Hematopoietic multipotent progenitor cell treated with erythropoietin and hydrocortisone succinate and interleukin-3 and kit ligand, for 6 days (in vitro differentiated cells): ENCODE data around the gene F10.
A peak's percentile ranks its signal among the peaks of the same experiment; 100 is the strongest.

Experiments
- DNase-seq: peaks from one replicate; pipeline ENCODE4 v3.0.0-alpha.2; 2015

Gene F10

GRCh38 chr13:113176822-113177221 lies 54.2 kb downstream of the F10 start:
- DNase-seq: no peak

DNA sequence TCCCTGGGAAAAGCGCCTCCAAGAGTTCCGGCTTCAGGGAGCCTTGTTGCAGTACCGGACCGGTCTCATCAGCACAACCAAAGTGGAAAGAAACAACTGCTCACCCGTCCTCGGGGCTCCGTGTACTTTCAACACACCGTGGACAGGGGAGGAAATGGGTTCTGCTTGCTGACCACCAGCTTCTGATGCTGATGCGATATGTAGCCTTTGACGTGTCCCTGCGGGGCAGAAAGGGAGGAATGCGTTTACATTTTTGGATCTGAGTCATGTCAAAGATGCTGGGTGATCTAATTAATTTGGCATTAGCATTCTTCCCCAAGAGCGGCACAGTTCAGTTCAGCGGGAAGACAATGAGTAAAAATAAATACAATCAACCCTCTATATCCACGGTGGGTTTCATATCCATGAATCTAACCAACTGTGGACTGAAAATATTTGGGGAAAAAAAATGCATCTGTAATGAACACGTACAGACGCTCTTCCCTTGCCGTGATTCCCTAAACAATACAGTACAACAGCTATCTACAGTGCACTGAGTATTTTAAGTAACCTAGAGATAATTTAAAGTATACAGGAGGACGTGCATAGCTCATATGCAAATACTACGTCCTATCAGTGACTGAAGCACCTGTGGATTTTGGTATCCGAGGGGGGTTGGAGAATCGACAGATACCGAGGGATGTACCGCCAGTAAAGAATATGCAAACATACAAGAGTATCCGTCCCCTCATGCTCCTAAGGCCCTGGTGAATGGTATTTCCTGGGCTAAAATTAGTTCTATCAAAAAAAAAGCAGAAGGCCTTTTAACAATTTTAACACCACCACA lies 55.7 kb downstream of the F10 start:
- no peak for DNase-seq

DNA sequence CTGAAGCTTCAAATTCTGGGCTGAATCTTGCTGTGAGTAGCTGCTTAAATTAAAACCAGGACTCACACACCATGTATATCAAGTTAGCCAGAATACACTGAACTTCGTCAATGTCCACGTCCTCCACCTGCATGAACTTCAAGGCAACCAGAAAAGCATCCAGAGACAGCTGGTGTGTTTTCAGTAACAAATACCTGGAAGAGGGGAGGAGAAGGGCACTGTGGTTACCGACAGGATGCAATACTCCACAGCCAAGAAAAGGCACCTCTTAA lies 56.2 kb downstream of the F10 start:
- no peak for DNase-seq

DNA sequence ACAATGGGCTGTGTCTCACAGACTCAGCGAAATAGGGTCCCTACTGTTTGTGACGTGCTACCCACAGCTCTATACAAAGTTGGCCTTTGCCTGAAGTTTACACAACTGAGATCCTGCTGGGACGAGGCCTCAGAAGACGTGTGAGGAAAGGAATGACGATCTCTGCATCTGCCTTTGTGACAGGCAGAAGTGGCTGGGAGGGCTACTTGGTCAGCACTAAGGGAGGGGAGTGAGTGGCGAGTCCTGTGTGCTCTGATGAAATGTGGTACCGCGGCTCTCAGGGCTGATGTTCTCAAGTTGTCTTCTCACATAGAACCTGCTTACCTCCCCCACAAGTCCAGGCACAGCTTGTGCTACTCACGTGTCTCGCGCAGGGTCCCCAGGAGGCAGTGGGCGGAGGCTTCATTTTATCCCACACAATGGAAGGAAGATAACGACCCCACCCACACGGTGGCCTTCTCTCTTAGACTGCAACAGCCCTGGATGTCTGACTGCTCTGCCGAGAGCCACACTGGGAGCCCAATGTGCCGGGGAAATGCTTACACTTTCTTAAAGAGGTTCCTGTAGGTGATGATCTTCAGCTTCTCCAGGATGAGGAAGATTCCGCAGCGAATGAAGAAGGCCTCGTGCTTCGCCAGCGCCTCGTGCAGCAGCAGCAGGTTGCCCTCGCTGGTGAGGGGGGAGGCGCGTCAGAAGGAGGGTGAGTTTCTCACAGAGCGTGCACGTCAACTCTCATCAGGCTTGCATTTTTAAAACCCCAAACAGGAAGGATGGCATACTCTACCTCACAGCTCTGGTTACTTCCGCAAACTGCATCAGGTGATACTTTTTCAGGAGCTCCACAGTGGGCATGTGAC lies 57.0 kb downstream of the F10 start:
- DNase-seq: peak; percentile 82

GRCh38 chr13:113182046-113182445 lies 59.4 kb downstream of the F10 start:
- no peak for DNase-seq

DNA sequence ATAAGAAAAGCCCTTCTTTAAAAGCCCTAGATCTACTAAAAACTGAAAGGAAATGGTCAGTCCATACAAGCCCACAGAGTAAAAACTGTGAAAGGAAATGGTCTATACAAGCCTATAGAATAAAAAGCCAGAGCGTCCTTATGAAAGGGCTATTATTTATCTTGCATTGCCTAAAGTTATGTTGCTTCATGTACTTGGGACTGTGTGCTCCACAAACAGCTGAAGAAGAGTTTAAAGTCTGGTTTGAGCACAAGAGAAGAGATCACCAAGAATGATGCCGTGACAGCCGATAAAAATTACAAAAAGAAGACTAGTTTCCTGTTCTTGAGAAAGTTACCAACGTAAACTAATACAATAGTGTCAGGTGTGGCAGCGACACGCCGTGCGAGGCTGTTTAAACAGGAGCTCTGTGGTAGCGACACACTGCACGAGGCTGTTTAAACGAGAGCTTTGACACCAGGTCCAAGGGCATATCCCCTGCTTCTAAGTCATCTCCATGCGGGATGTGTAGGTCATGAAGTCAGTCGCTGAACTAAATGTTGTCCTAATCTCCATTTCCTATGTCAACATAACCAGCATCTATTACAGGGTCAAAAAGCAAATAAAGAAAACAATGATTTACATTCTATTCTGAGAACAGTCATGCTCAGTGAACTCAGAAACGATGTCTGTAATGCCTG lies 61.0 kb downstream of the F10 start:
- DNase-seq: no peak

GRCh38 chr13:113184568-113185440 lies 62.2 kb downstream of the F10 start:
- DNase-seq: no peak

DNA sequence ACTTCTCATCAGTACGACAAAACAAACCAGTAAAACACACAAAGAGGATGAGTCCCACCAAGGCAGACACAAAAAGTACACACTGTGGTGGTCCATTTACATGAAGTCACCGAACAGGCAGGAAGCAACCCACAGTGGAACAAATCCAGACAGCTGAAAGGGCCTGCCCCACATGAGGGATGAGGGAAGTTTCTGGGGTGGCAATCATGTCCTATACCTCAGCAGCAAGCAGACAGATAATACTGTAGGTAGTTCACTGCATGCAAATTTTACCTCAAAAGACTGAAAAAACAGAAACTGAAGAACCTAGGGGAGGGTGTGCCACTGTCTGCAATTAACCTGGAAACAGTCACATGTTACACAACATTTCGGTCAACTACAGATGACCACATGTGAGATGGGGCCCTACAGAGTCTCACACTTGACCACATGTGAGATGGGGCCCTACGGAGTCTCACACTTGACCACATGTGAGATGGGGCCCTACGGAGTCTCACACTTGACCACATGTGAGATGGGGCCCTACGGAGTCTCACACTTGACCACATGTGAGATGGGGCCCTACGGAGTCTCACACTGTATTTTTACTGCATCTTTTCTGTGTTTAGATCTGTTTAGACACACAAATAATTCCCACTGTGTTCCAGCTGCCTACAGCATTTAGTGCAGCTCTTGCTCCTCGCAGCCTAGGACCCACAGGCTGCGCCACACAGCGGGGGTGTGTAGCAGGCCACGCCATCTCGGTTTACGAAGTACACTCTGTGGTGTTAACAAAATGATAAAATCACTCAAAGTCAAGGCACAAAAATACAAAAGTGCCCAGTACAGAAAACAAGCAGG lies 63.7 kb downstream of the F10 start:
- no peak for DNase-seq

DNA sequence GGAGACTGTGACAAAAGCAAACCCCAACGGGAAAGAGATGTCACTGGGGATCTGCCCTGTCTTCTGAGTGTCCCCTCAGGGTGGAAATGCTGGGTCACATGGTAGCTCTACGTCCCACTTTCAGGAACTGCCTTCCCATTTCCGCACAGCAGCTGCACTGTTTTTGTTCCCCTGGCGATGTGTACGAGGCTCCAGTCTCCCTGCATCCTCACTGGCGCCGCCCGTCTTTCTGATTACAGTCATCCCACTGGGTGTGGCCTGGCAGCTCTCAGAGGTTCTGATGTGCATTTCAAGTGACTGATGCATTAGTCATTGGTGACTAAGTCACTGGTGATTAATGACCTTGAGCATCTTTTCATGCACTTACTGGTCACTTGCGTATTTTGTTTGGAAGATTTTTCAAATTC lies 64.7 kb downstream of the F10 start:
- DNase-seq: peak; percentile 85

- no peak for DNase-seq
Measured at GRCh38 chr13:113187883-113188665, 65.5 kb downstream of the F10 start.

GRCh38 chr13:113190181-113190580 lies 67.6 kb downstream of the F10 start:
- DNase-seq: no peak

GRCh38 chr13:113192279-113192678 lies 69.7 kb downstream of the F10 start:
- DNase-seq: no peak

GRCh38 chr13:113192902-113193301 lies 70.3 kb downstream of the F10 start:
- no peak for DNase-seq

- DNase-seq: no peak
Measured at GRCh38 chr13:113195360-113195759, 72.8 kb downstream of the F10 start.

DNA sequence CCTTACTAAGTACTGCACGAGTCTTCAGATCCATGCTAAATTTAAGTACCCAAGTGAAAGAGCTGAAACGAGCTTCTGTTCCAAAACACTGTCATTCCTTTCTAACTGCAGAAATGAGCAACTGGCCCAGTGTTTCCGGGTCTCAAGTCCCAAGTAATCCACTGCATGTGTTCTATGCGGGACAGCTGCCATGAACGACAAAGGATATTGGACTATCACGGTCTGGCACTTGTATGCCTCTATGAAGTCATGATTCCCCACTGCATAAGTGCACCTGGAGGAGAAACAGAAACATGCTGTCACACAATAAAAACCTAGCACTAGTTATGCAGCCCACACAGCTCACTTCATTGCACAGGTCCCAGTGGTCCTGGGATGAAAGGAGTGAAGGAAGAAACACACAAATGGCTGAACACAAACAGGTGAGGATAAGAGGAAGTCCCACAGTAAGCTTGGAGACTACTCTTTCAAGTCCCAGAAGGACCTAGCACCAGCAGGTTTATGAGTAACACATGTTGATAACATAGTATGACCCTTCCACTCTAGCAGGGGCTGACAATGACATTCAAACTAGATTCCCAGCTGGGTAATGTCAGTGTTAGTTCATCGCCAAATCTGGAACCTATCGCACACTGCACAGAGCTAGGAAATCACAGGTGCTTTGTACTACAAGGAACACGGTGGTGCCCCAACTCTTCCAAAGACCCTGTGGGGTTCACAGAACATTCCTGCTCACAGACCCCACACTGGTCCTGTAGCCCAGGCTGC lies 74.6 kb downstream of the F10 start:
- no peak for DNase-seq
